Stimulated activated CD4-positive, alpha-beta T cell treated with anti-CD3 and anti-CD28 coated beads, TNF-alpha, amount 100 ng/mL, for 1 hour (primary cell): ENCODE data around the gene NUMA1.

Source experiments
- DNase-seq, 3 donors: peaks; one replicate each; pipeline ENCODE4 v3.0.0-alpha.2; 2020; ENCODE audit warnings: low read depth in 3 of 3, low spot score in 1 of 3

The NUMA1 gene

DNA sequence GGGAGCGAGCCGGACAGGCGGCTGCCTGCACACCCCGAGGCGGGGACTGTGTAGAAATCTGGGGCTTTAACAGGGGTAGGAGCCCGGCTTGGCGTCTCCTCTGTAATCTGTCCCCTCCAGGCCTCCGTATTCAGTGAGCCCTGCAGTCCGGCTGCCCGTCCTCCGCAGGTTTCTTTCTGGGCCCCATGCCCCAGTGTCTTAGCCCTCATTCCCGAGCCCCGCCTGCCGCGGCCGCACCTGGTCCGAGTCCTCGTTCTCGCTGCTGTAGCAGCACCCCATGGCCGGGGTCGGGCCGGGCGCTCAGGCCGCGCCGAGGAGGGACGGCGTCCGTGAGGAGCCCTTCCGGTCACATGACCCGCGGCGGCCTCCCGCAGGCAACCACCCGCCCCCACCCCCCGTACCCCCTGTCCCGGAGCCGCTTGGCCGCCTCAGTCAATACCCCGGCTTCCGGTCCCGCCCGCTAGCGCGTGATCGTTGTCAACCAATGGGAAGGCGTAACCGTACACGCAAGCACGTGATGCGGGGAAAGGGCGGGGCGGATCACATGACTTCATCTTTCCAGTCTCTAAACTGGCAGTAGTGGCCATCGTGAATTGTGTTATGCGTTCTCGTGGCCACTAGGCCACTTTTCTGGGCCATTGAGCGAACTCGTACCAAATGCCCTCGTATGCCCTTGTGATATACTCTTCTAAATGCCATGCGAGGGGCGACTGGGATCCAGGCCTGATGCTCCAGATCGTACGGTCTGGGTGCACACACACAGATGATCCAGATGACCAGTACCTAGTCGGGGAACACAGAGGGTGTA lies 22.8 kb upstream of the NUMA1 start, which contains the start of gene LAMTOR1:
Gene LAMTOR1 (minus strand): TSS at position 352 of the 808 bp plus-strand sequence. CDS start 73 bp downstream, at position 279.
- peak; percentile 90 to 94 (median 90) for DNase-seq

DNA sequence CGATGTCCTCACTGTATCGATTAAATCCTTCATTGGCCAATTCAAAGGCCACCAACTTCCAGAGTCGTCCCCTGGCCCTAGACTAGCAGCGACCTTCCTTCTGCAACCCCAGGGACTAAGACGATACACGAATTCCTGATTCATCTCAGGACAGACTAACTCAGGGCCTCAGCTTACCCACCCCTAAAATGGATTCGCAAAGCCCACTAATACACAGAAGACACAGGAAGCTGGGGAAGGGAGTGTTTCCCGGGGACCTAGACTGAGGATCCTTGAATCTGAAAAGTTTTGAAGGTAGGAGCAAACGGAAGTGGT lies 22.2 kb upstream of the NUMA1 start:
- no peak for DNase-seq

DNA sequence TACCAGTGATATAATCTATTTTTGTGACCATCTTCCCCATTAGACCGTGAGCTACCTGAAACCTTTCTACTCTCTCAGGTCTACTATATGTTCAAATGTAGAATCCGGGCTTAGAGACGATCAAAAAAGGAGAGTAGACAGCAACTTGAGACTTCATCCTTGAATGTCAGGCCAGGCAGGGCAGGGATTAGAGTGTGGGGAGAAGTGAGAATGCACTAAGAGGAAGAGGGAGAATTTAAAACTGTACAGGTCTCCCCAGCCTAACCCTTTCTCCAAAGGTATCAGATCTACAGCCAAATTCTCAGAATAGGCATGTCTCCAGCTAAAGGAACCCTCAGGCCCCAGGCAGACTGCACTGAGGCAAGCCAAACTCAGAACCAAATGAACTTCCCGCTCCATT lies 21.8 kb upstream of the NUMA1 start:
- DNase-seq: no peak

DNA sequence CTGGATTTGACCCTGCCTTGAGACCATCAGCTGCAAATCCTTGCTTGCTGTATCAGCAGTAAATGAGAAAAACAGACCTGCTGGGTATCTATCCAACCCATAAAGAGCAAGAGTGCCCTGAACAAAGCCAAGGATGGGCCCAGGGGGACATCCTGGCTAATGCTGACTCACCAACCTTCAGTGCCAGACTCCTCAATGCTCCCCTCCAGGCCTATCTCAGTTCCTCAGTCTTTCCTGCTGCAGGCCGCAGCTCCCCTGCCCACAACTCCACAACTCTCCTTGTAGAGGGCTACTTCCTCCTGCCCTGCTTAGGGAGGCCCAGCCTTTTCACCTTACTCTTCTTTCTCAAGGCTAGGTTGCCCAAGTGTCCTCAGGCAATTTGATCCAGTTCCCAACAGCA lies 20.1 kb upstream of the NUMA1 start:
- no peak for DNase-seq

DNA sequence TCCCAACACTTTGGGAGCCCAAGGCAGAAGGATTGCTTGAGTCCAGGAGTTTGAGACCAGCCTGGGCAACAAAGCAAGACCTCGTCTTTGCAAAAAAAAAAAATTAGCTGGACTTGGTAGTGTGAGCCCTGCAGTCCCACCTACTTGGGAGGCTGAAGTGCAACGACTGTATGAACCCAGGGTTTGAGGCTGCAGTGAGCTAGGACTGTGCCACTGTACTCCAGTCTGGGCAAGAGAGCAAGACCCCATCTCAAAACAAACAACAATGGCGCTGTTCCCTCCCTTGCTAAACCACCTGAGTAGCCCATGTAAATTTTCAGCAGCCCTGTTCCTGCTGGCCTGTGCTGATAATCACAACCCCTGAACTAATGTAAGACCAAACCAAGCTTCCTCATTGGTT lies 19.7 kb upstream of the NUMA1 start:
- no peak for DNase-seq

DNA sequence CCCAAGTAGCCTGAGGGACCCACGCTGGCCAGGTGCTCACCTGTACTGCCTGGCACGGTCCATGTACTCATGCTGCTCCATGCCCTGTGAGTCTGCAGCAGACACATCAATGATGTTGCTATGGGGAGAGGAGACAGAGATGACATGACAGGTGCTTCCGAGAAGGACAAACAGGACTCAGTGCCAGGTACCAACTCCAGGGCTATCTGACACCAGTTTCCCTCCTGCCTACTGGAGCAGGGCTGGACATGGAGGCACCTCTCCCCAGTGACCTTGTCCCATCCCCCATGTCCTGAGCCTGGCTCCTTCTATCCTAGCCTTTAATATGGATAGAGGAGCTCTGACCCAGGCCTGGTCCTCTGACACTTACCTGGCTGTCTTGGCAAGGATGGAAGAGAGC lies 18.4 kb upstream of the NUMA1 start:
- no peak for DNase-seq

DNA sequence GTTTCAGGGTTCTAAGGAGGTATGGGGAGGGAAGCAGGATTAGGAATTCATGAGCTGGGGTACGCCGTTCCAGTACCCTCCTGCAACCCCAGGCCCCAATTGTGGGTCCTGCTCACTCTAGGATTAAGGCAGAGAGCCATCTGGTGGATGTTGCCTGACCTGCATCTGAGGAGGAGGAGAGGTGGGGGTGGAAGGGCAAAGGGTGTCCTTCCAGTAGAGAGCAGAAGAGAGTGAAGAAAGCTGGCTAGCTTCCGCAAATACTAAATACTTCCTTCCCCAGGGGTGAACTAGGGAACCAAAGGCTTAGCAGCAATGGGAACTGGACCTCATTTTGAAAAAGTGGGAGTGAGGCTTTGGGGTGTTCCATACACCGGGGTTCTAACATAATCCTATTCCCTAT lies 10.9 kb upstream of the NUMA1 start:
- peak in 2 of 3 donors; percentile 42 to 45 for DNase-seq

DNA sequence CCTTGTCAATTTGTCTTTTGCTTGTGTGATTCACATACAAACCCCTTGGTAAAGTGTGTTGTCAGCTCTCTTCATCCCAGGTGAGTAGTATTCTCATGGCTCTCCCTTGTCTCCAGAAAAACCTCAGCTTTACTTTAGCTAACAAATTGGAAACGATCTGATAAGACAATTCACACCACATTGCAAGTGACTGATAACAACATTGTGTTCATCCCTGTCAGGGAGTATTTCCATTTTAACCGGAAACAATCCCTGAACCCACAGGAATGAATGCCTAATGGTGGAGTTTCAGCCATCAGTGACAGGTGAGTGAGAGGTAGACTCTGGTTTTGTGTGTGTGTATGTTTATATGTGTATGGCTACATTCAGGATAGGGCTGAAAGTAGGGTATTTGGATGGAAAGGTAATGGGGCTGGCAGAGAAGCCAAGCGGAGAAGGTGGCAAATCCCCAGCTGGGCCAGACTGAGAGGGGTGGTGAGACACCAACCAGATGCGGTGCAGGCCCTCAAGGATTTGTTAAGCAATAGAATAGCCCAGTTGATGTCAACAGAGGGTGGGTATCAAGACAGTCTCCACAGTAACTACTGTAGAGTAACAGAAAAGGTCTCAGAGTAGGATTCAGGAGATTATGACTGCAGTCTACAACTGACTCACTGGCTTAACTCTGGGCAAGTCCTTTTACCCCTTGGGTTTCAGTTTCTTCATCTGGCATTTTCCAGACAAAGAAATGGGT lies 7.9 kb upstream of the NUMA1 start:
- DNase-seq: no peak

DNA sequence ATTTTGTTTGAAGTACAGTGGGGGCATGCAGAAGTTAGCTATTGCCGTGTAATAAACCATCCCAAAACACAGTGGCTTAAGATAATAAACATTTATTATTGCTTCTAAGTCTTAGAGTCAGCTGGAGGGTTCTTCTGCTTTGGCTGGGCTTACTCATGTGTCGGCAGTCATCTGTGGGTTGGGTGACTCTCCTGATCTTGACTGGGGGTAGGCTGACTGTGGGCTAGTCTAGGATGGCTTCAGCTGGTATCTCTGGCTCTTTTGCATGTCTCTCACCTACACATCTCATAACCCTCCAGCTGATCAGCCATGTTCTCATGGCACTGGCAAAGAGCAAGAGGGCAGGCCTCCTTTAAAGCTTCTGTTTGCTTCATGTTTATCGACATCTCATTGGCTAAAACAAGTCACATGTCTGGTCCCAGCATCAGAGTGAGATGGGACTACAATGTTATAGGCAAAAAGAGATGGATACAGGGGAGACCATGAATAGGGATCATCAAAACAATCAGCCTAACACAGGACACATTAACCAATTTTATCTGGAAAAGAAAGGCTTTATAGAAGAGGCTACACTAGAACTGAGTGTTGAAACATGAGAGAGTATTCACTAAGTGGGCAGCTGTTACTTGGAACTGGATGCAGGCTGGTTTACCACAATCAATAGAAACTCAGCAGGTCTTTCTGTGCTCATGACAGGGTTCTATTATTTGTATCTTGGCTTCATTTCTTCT lies 5.4 kb upstream of the NUMA1 start:
- no peak for DNase-seq

DNA sequence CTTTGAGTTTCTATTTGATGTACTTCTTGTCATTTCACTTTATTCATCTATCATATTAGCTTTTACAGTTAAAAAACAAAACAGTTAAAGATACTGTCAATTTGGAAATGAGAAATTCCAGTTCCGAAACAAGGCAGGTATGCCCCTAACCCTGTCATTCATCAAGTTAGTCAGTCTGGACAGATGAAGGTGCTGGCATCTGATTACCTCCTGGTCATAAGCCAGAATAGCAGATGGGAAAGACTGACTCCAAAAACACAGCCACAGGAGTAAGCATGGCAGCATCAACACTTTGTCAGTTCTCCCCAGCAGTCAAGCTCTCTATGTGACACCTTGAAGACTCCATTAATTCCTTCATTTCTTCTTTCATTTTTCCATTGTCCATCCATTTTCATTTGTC lies 4.6 kb upstream of the NUMA1 start:
- DNase-seq: no peak

DNA sequence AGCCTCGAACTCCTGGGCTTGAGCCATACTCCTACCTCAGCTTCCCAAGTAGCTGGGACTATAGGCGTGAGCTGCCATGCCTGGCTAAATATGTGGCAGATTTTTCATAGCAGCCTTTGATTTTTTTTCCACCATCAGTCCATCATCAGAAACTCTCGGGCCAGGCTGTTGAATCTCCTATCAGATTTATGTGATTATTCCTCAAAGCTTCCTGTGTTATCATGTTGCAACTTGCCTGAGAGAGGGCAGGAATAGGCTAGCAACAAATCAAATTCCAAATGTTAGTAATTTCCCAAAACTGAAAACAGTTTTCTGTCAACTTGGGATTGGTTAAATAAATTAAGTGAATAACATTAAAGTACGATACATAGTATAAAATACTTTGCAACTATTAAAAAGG lies 3.7 kb upstream of the NUMA1 start:
- no peak for DNase-seq

DNA sequence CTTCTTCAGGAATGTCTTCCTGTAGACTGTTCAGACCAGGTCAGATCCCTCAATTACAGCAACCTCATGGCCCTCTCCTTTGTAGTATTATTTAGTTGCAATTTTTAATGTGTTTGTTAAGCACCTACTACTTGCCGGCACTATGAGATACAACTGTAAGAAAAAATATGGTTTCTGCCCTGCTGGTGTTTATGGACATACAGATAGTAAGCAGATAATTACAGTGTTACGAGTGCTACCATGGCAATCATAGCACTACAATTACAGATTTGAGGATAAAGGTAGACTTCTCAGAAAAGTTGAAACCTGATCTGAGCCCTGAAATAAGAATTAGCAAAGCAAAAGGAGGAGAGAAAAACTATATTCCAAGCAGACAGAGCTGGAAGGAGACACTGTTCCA lies 3.1 kb upstream of the NUMA1 start:
- no peak for DNase-seq

DNA sequence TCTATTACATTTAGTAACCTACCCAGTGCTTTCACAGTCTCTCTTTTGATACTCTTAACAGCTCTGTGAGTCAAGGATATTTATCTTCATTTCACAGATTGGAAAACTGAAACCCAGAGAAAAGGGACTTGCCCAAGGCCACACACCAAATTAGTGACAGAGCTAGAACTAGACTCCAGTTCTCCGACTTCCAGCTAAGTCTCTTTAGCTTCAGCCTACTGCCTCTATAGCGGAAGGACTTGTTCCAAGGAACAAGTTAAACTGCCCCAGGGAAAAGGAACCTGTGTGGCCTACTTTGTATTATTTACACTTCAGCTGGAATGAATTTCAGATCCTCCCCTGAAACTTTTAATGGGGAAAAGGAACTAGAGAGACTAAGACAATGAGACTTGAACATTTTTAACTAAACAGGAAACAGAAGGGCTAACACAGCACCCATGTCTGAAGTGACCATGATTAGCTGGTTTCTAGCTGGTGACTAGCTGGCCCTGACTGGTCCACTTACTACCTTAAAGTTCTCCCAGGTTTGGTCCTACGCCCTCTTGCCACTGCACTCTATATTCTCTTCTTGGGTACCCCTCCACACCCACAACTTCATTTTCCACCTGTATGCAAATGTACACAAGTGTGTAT lies 1.6 kb upstream of the NUMA1 start:
- no peak for DNase-seq

DNA sequence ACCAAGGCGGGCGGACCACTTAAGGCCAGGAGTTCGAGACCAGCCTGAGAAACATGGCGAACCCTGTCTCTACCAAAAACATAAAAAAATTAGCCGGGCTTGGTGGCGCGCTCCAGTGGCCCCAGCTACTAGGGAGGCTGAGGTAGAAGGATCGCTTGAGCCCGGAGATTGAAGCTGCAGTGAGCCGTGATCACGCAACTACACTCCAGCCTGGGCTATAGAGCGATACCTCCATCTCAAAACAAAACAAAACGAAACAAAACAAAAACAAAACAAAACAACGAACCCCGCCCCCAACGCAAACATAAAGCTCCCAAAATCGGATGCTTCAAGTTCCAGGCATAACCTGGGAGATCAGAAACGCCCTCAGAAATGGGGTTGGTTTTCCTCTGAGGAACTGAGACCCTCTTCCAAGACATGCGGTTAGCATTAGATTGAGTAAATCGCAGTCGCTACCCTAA lies 872 bp upstream of the NUMA1 start:
- no peak for DNase-seq

DNA sequence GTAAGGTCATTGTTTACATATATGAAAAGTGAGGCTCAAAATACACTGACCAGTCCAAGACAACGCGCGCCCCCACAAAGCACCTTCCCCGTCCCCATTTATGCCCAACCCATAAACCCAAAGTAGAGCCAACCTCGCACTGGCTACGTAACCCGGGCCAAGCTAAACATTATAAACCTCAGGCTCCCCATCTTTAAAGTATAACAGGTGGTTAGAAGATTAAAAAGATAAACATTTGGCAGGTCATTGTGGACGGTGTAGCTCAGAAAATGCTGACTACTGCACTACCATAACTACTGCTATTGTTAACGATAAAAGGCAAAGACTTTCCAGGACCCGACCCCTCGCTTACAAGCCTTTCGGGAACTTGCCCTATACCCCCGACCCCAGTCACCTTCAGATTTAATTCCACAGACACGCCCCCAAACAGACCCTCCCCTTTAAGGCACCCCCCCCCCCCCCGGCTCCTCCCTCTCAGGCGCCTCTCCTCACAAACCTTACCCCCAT lies 470 bp downstream of the NUMA1 start:
- no peak for DNase-seq

DNA sequence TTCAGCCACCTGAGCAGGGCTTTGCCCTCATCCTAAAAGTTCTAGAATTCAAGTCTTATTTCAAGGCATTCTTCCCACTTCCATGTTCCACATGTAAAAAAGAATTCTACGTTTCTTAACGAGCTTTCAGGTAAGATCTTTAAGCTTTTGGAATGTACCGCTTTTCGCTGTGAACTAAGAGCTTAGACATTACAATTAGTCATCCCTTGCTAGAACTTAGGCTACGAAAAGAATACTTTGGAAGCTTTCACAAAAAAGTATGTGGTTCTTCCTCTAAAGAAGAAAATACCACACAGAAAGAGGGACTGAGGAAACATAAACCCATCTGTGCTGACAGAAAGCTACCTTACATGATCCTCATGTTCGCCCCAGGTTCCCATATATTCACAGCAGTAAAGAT lies 1.9 kb downstream of the NUMA1 start:
- no peak for DNase-seq

DNA sequence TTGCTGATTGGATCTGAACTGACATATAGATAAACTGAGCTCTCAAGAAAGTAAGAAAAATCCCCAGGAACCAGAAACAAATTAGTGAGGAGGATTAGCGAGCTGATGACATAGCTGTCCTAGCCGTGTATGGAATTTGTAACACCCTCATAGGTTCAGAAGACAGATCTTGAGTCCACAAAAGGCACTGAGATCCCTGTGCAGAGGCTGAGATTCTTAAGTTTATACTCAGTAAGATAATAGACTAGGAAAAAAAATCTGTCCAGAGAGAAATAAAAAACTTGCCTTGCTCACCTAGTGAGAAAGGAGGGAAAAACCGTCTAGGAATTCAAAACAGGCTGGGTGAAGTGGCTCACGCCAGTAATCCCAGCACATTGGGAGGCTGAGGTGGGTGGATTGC lies 4.6 kb downstream of the NUMA1 start:
- no peak for DNase-seq

DNA sequence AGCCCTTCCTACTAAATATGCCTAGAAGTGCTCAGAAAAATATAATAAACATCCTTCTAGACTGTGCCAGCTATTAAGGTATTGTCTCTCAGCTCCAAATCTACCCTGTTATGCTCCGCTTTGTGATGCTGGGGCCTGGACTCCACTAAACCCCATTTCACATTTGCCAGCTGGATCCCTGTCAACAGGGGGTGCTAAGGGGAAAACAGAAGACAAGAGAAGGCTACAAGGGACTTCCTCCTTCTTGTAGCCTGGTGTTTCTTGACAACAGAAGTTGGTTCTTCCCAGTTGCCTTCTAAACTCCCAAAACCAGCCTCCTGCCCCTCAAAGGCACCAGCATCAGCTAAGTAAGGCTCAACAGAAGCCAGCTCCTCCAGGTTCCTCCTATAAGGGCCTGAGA lies 5.2 kb downstream of the NUMA1 start:
- no peak for DNase-seq

DNA sequence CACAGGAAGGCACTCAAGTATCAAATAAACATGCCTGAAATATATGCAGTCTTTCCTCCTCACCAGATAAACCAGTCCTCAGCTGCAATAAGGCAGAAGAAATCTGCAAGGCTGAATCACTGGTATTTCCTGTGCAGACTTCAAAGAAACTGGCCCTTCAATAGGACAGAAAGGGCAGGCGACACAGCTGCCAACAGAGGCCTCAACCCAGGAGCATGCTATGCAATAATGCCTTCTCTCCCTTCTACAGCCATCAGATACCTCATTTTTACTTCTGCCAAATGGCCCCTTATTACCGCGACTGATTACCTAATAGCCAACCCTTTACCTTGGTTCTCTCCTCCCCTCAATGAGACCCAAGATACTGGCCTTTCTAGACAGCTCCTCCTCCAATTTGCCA lies 8.0 kb downstream of the NUMA1 start:
- DNase-seq: no peak

DNA sequence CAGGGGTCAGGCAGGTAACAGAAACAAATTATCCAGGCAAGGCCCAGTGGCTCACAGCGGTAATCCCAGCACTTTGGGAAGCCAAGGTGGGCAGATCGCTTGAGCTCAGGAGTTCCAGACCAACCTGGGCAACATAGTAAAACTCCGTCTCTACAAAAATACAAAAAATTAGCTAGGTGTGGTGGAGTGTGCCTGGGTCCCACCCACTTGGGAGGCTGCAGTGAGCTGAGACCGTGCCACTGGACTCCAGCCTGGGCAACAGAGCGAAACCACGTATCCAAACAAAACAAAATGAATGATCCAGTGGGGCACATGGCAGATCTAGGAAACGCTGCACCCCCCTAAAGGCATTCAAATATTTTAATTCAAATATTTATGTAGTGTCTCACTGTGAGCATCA lies 9.9 kb downstream of the NUMA1 start:
- no peak for DNase-seq

DNA sequence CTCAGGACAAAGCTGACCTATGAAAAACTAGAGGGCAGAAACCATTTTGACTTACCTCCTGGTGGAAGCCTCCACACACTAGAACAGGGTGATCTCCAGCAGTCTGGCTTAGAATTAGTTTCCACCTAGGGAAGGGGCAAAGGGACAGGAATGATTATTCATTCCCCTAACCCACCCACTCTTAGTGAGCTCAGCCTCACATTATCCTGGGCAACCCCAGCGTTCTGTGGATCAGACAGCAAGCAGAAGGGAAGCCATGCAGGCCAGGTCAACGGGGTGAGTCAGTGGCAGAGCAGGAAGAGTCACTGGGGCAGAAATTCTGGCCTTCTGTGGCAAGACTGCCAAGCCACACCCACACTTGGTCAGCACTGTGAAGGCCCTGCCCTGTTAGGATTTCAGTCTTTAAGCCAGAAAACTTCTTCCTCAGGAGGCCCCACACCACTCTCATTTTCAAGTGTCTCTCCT lies 10.5 kb downstream of the NUMA1 start:
- DNase-seq: no peak
